GM18502 (cell line): Measurements from ENCODE around the gene PCSK6.
"Not testable (repeated sequence)": the region's sequence is repeated elsewhere in the genome, so short reads cannot be mapped to it uniquely, and the experiment has no call there.

ENCODE experiments used
- ATAC-seq: cut with Tn5 transposase; IDR thresholded peaks from one replicate; pipeline ENCODE4 v1.9.1; 2021; ENCODE audit warnings: mild to moderate bottlenecking; ENCODE audit not compliant: unreplicated experiment, poor library complexity

PCSK6 gene

GRCh38 chr15:101349047-101349951, 140.2 kb downstream of the PCSK6 start:
- no peak for ATAC-seq

GRCh38 chr15:101348643-101349042, 140.9 kb downstream of the PCSK6 start:
- no peak for ATAC-seq

GRCh38 chr15:101348015-101348414, 141.5 kb downstream of the PCSK6 start:
- no peak for ATAC-seq

GRCh38 chr15:101347454-101347853, 142.1 kb downstream of the PCSK6 start:
- no peak for ATAC-seq

GRCh38 chr15:101346928-101347327, 142.6 kb downstream of the PCSK6 start:
- ATAC-seq: no peak

- no peak for ATAC-seq
Measured at GRCh38 chr15:101342056-101342455, 147.5 kb downstream of the PCSK6 start.

- ATAC-seq: no peak
Measured at GRCh38 chr15:101338502-101339057, 150.9 kb downstream of the PCSK6 start.

GRCh38 chr15:101337976-101338375, 151.5 kb downstream of the PCSK6 start:
- no peak for ATAC-seq

- not testable (repeated sequence) for ATAC-seq
Measured at GRCh38 chr15:101333907-101334789, 155.4 kb downstream of the PCSK6 start.

GRCh38 chr15:101332061-101332467, 157.4 kb downstream of the PCSK6 start:
- no peak for ATAC-seq

GRCh38 chr15:101329867-101330380, 159.6 kb downstream of the PCSK6 start:
- ATAC-seq: no peak

- no peak for ATAC-seq
Measured at GRCh38 chr15:101329309-101329863, 160.1 kb downstream of the PCSK6 start.

GRCh38 chr15:101328001-101328400, 161.5 kb downstream of the PCSK6 start:
- ATAC-seq: no peak

- no peak for ATAC-seq
Measured at GRCh38 chr15:101327147-101327740, 162.3 kb downstream of the PCSK6 start.

- ATAC-seq: no peak
Measured at GRCh38 chr15:101326462-101327146, 162.9 kb downstream of the PCSK6 start.

- no peak for ATAC-seq
Measured at GRCh38 chr15:101326026-101326315, 163.5 kb downstream of the PCSK6 start.

GRCh38 chr15:101325263-101326025, 164.1 kb downstream of the PCSK6 start:
- no peak for ATAC-seq

- ATAC-seq: no peak
Measured at GRCh38 chr15:101324524-101325177, 164.9 kb downstream of the PCSK6 start.
